B cell (primary cell): ENCODE results near the gene FBXL20. TPM values are rescaled to one million over a fixed set of nuclear protein-coding genes. Genes with fewer than 3 reads are reported as not detected.

Experiments
- ATAC-seq: fragments of 200-7000 bp; cut with Tn5 transposase; one replicate; pipeline ENCODE4 v1.10.0; 2021; ENCODE audit warnings: low read depth, mild to moderate bottlenecking, moderate number of reproducible peaks, moderate library complexity
- CTCF ChIA-PET: fragments of 350-600 bp; sonication (Branson Sonifier 250); formaldehyde crosslinking; loops from one replicate; lab custom pipeline; 2021; ENCODE audit warnings: antibody characterized with exemption, inconsistent platforms; lab: Charles Lee
- POLR2A ChIA-PET: fragments of 350-600 bp; sonication (Branson Sonifier 250); formaldehyde crosslinking; loops from one replicate; lab custom pipeline; 2021; ENCODE audit warnings: antibody characterized with exemption; lab: Charles Lee
- DNase-seq: peaks from one replicate; pipeline ENCODE4 v3.0.0; 2013
- H2AFZ ChIP-seq: 2 replicates; pipeline ENCODE4 v1.6.1; 2012; ENCODE audit warnings: mild to moderate bottlenecking, low read depth, low read length; ENCODE audit not compliant: insufficient read depth, poor library complexity, severe bottlenecking
- H3K27ac ChIP-seq, 2 donors: 1 replicate in 1 of 2; 2 replicates in 1 of 2; pipeline ENCODE4 v1.5.1; 2012 to 2013; ENCODE audit warnings: low read length in 2 of 2, mild to moderate bottlenecking in 2 of 2, moderate library complexity in 1 of 2
- H3K27me3 ChIP-seq, 4 experiments: fragments of 200-600 bp in 1 of 4; sonication (generic) in 1 of 4; replicated peaks in 1 of 4; 1 replicate in 2 of 4; 2 replicates in 2 of 4; pipeline versions ENCODE4 v1.6.1 to v1.7.0; 2013 to 2016; ENCODE audit warnings: low read length in 3 of 4, mild to moderate bottlenecking in 2 of 4, mixed read lengths in 1 of 4, moderate library complexity in 1 of 4; ENCODE audit not compliant: insufficient read depth in 4 of 4, control insufficient read depth in 3 of 4; ENCODE audit errors: control extremely low read depth in 1 of 4
- H3K36me3 ChIP-seq, 2 experiments: replicated peaks in 1 of 2; 1 replicate in 1 of 2; 2 replicates in 1 of 2; pipeline versions ENCODE4 v1.6.1 to v1.7.1; 2013; ENCODE audit warnings: low read length in 1 of 2; ENCODE audit not compliant: insufficient read depth in 2 of 2, control insufficient read depth in 1 of 2; ENCODE audit errors: control extremely low read depth in 1 of 2, extremely low read depth in 1 of 2
- H3K4me1 ChIP-seq, 2 donors: fragments of 200-600 bp in 1 of 2; sonication (generic) in 1 of 2; 1 replicate in 1 of 2; 2 replicates in 1 of 2; pipeline versions ENCODE4 v1.5.1 to v1.6.1; 2013 to 2017; ENCODE audit warnings: low read length in 2 of 2; ENCODE audit not compliant: control insufficient read depth in 2 of 2, insufficient read depth in 2 of 2
- H3K4me2 ChIP-seq: replicated peaks from 2 replicates; pipeline ENCODE3; 2012; ENCODE audit warnings: mild to moderate bottlenecking, low read depth, low read length; ENCODE audit not compliant: poor library complexity, severe bottlenecking
- H3K4me3 ChIP-seq, 5 experiments: fragments of 200-600 bp in 1 of 5; sonication (generic) in 1 of 5; 1 replicate in 3 of 5; 2 replicates in 2 of 5; pipeline versions ENCODE4 v1.5.1 to v1.7.0; 2011 to 2016; ENCODE audit warnings: low read length in 4 of 5, mild to moderate bottlenecking in 4 of 5, low read depth in 2 of 5, control low read depth in 1 of 5, moderate library complexity in 1 of 5; ENCODE audit not compliant: insufficient read depth in 1 of 5; ENCODE audit errors: control extremely low read depth in 1 of 5, extremely low read depth in 1 of 5
- H3K79me2 ChIP-seq: fragments of 200-600 bp; sonication (generic); one replicate; pipeline ENCODE4 v1.6.0; 2016; ENCODE audit warnings: low read length; ENCODE audit not compliant: control insufficient read depth, insufficient read depth
- H3K9ac ChIP-seq: fragments of 200-600 bp; sonication (generic); 2 replicates; pipeline ENCODE4 v1.6.1; 2017; ENCODE audit warnings: mild to moderate bottlenecking, low read length, moderate library complexity
- H3K9me3 ChIP-seq, 3 donors: one replicate each; pipeline versions ENCODE4 v1.6.1 to v1.7.1; 2013; ENCODE audit warnings: low read length in 2 of 3; ENCODE audit not compliant: control insufficient read depth in 2 of 3, insufficient read depth in 1 of 3; ENCODE audit errors: control extremely low read depth in 1 of 3
- H4K20me1 ChIP-seq: 2 replicates; pipeline ENCODE4 v1.6.0; 2012; ENCODE audit warnings: mild to moderate bottlenecking, low read length; ENCODE audit not compliant: insufficient read depth, control insufficient read depth, poor library complexity, severe bottlenecking
- H3K27ac Mint-ChIP-seq: one replicate; pipeline ENCODE4 v1.8.0; 2021; ENCODE audit warnings: mixed read lengths
- H3K27me3 Mint-ChIP-seq: one replicate; pipeline ENCODE4 v1.8.0; 2021; ENCODE audit warnings: mixed read lengths
- H3K4me1 Mint-ChIP-seq: one replicate; pipeline ENCODE4 v1.8.0; 2021; ENCODE audit warnings: mixed read lengths
- H3K4me3 Mint-ChIP-seq: one replicate; pipeline ENCODE4 v1.8.0; 2021; ENCODE audit warnings: mixed read lengths
- H3K9me3 Mint-ChIP-seq: one replicate; pipeline ENCODE4 v1.8.0; 2022; ENCODE audit warnings: mixed read lengths; ENCODE audit not compliant: insufficient read depth
- EZH2 ChIP-seq: IDR thresholded peaks from 2 replicates; pipeline ENCODE4 v1.6.1; 2012; ENCODE audit warnings: borderline replicate concordance, low read depth, mild to moderate bottlenecking, moderate library complexity, low read length; ENCODE audit not compliant: insufficient read depth, poor library complexity, severe bottlenecking
- WGBS: methylation state at CpG from one replicate; pipeline ENCODE4 v1.1.5; 2013; ENCODE audit warnings: missing lambda C conversion rate; ENCODE audit not compliant: insufficient coverage; 5-methylcytosine and 5-hydroxymethylcytosine counted together
- intact Hi-C: fragments of 100-400 bp; cut with micrococcal nuclease; formaldehyde crosslinking; loops from one replicate; pipeline ENCODE4 v1.10.0; 2022
- polyA plus RNA-seq: library from polyadenylated mRNA; depleted of rRNA; stranded (reverse); fragments of >200 nt; gene quantifications from 2 replicates; pipeline ENCODE4 v1.2.3, GENCODE V29; 2012
- total RNA-seq, 2 donors: library from RNA; stranded (reverse); fragments of 120-200 nt in 1 of 2; gene quantifications; 1 replicate in 1 of 2; 2 replicates in 1 of 2; pipeline versions ENCODE4 v1.2.3 to v1.2.4, GENCODE V29; 2013 to 2022
- TF ChIP-seq, protein P1 (sequence below): fragments of 200-600 bp; IDR thresholded peaks from one replicate; pipeline ENCODE4 v1.8.0; 2022; ENCODE audit warnings: antibody characterized with exemption, mild to moderate bottlenecking

The FBXL20 gene
- total and polyA plus RNA-seq, 2 donors (not counting 1 experiment from before 2014, with no cell fraction given) = 6.1 to 36.2 TPM

DNA sequence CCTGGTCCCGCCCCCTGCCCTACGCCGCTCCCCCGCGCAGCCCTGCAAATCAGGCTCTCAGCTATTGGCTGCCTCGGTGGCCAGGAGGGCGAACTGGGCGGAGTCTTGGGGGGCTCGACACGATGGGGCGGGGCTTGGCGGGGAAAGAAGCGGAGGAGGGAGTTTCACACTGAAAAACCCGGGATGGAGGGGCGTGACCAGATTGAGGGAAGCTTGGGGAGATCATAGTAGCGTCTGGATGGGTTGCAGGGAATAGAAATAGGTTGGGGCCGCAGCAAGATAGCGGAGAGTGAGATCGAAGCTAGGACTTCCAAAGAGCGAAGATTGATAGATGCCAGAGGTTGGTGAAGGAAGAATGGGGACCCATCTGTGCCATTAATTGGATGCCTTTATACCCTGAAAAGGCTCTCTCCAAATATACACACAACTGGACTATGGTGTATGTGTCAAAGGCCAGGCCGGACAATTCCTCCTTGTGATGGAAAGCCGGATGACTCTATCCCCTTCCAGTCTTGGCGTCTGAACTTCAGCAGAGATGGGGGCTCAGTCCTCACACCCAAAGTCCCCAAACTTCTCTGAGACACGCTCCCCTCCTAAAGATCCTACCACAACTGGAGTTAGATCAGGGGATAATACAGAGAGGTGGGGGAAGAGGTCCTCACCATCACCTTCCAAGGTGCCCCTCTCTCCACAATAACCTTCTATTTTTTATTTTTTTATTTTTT lies 175.3 kb downstream of the FBXL20 start:
- Histone ChIP-seq H2AFZ (peak overlapping the region; percentile 60), H4K20me1 (no peaks in the 10 kb centered on the region), H3K36me3 (no peaks in the 10 kb centered on the region), H3K79me2 (no peaks in the 10 kb centered on the region), H3K4me2 (peak overlapping the region; percentile 92), H3K9ac (peak overlapping the region; percentile 51), H3K4me3 (peak overlapping the region in 4 of 5 experiments; percentile 5 to 57 (median 34)), H3K27ac (no peak overlapping the region), H3K9me3 (peaks cover 0 to 10% (median 0%) of the 10 kb centered on the region in 3 donors), H3K27me3 (peaks cover 0 to 61% (median 30%) of the 10 kb centered on the region in 4 experiments), H3K4me1 (peaks cover 19 to 22% of the 10 kb centered on the region in 2 donors)
- peak; percentile 62 for ATAC-seq
- Mint-ChIP-seq H3K9me3 (no peaks in the 10 kb centered on the region), H3K4me3 (peak overlapping the region; percentile 79), H3K27me3 (peaks cover 44% of the 10 kb centered on the region), H3K4me1 (peaks cover 13% of the 10 kb centered on the region), H3K27ac (peak overlapping the region; percentile 39)
- intact Hi-C loops = no loop called here
- CTCF ChIA-PET = no interaction called here
- no peak for DNase-seq
- TF ChIP-seq EZH2 = no peak
- TF ChIP-seq, protein P1, sequence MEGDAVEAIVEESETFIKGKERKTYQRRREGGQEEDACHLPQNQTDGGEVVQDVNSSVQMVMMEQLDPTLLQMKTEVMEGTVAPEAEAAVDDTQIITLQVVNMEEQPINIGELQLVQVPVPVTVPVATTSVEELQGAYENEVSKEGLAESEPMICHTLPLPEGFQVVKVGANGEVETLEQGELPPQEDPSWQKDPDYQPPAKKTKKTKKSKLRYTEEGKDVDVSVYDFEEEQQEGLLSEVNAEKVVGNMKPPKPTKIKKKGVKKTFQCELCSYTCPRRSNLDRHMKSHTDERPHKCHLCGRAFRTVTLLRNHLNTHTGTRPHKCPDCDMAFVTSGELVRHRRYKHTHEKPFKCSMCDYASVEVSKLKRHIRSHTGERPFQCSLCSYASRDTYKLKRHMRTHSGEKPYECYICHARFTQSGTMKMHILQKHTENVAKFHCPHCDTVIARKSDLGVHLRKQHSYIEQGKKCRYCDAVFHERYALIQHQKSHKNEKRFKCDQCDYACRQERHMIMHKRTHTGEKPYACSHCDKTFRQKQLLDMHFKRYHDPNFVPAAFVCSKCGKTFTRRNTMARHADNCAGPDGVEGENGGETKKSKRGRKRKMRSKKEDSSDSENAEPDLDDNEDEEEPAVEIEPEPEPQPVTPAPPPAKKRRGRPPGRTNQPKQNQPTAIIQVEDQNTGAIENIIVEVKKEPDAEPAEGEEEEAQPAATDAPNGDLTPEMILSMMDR = no peak
- POLR2A ChIA-PET = interaction anchor here (0.9 kb wide), 1 partner anchor 9 kb away, joined by 3 read pairs; no protein-coding TSS in a partner anchor
- 4% methylated on average over 16 of the region's 24 CpGs for WGBS

DNA sequence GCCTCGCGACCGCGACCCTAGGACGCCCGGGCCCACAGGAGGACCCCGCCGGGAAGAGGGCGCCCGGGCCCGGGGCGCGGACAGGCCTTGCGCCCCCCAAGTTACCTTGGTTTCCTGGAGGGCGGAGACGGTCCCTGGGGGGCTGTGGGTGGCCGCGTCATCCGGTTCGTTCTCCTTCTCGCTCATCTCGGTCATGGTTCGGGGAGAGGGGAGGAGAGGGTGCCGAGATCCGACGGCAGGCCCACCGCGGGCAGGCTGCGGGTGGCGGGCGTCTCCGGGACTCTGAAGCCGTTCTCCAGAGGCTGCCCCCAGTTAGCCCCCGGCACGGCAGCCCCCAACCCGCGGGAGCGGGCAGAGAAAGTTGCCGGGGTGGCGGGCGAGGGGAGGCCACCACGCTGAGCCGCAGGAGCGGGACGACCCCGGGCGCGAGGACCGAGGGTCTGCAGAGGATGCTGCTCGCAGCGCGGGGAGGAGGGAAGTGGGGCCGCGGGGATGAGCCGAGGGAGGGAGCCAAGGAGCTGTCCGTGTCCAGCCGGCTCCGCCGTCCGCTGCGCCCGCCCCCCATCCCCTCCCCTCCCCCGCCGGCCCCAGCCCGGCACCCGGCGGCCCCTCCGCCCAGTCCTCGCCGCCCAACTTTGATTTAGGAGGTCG lies 176.0 kb downstream of the FBXL20 start, which contains the start of gene STAC2:
Gene STAC2 (minus strand): TSS at position 638 of the 651 bp plus-strand sequence. CDS start 443 bp downstream, at position 195.
- peak; percentile 72 for ATAC-seq
- H3K4me2 ChIP-seq = peak within 1 kb of the TSS; percentile 92
- peaks cover 0 to 54% (median 29%) of the 10 kb centered on the region in 4 experiments for H3K27me3 ChIP-seq
- H3K9me3 Mint-ChIP-seq = no peaks in the 10 kb centered on the region
- H2AFZ ChIP-seq = peak within 1 kb of the TSS; percentile 60
- peak within 1 kb of the TSS; percentile 51 for H3K9ac ChIP-seq
- peak within 1 kb of the TSS; percentile 82 for H3K4me3 Mint-ChIP-seq
- H3K36me3 ChIP-seq = no peaks in the 10 kb centered on the region
- H3K79me2 ChIP-seq = no peaks in the 10 kb centered on the region
- peak; percentile 64 for DNase-seq
- no peak within 1 kb of the TSS for H3K27ac ChIP-seq
- H3K27me3 Mint-ChIP-seq = peaks cover 40% of the 10 kb centered on the region
- peak within 1 kb of the TSS; percentile 5 to 57 (median 36) for H3K4me3 ChIP-seq
- H3K9me3 ChIP-seq = peaks cover 0 to 9% (median 0%) of the 10 kb centered on the region in 3 donors
- peak; percentile 46 for TF ChIP-seq EZH2
- TF ChIP-seq, protein P1 = no peak
- ChIA-PET CTCF (no interaction called here), POLR2A (interaction anchor here (0.9 kb wide), 1 partner anchor 10 kb away, joined by 3 read pairs; no protein-coding TSS in a partner anchor)
- H3K4me1 ChIP-seq = peaks cover 19 to 22% of the 10 kb centered on the region in 2 donors
- no peaks in the 10 kb centered on the region for H4K20me1 ChIP-seq
- intact Hi-C loops = no loop called here
- H3K4me1 Mint-ChIP-seq = peaks cover 13% of the 10 kb centered on the region
- peak within 1 kb of the TSS; percentile 39 for H3K27ac Mint-ChIP-seq
- WGBS = 3% methylated on average over 52 of the region's 71 CpGs
